Smooth muscle cell (in vitro differentiated cells): ENCODE data around the gene TIPIN. TPM values are rescaled to one million over a fixed set of nuclear protein-coding genes. Genes with fewer than 3 reads are reported as not detected.

Experiments used
- DNase-seq: peaks from one replicate; lab custom pipeline; 2025; ENCODE audit not compliant: unreplicated experiment; lab: John Stamatoyannopoulos, UW
- H2AFZ ChIP-seq: fragments of 200-600 bp; sonication (generic); 2 replicates; pipeline ENCODE4 v1.6.0; 2016; ENCODE audit warnings: antibody characterized with exemption, low read depth, mild to moderate bottlenecking
- H3F3A ChIP-seq: fragments of 200-600 bp; sonication (generic); 2 replicates; pipeline ENCODE4 v1.6.0; 2017; ENCODE audit warnings: antibody characterized with exemption, low read depth
- H3K27ac ChIP-seq: fragments of 200-600 bp; sonication (generic); 2 replicates; pipeline ENCODE4 v1.5.1; 2016; ENCODE audit warnings: low read depth, mild to moderate bottlenecking
- H3K27me3 ChIP-seq: fragments of 200-600 bp; sonication (generic); 2 replicates; pipeline ENCODE4 v1.6.1; 2016; ENCODE audit warnings: low read depth, mild to moderate bottlenecking
- H3K36me3 ChIP-seq: fragments of 200-600 bp; sonication (generic); 2 replicates; pipeline ENCODE4 v1.5.1; 2016; ENCODE audit warnings: low read depth
- H3K4me1 ChIP-seq: fragments of 200-600 bp; sonication (generic); 2 replicates; pipeline ENCODE4 v1.5.1; 2016; ENCODE audit warnings: low read depth
- H3K4me2 ChIP-seq: fragments of 200-600 bp; sonication (generic); 2 replicates; pipeline ENCODE4 v1.6.0; 2016; ENCODE audit warnings: mild to moderate bottlenecking
- H3K4me3 ChIP-seq: fragments of 200-600 bp; sonication (generic); 2 replicates; pipeline ENCODE4 v1.5.1; 2016; ENCODE audit warnings: mild to moderate bottlenecking
- H3K79me2 ChIP-seq: fragments of 200-600 bp; sonication (generic); 2 replicates; pipeline ENCODE4 v1.6.0; 2016; ENCODE audit warnings: low read depth, mild to moderate bottlenecking
- H3K9ac ChIP-seq: fragments of 200-600 bp; sonication (generic); 2 replicates; pipeline ENCODE4 v1.6.0; 2016; ENCODE audit warnings: low read depth
- H3K9me3 ChIP-seq: fragments of 200-600 bp; sonication (generic); replicated peaks from 2 replicates; pipeline ENCODE4 v1.5.1; 2016; ENCODE audit warnings: low read depth
- H4K20me1 ChIP-seq: fragments of 200-600 bp; sonication (generic); 2 replicates; pipeline ENCODE4 v1.6.0; 2016; ENCODE audit warnings: low read depth
- CTCF ChIP-seq: fragments of 200-600 bp; sonication (generic); IDR thresholded peaks from 2 replicates; pipeline ENCODE4 v1.5.1; 2017; ENCODE audit warnings: borderline replicate concordance, mild to moderate bottlenecking, antibody characterized with exemption; ENCODE audit not compliant: insufficient read depth, poor library complexity, severe bottlenecking
- WGBS: methylation state at CpG from one replicate; pipeline ENCODE4 v1.1.7; 2016; ENCODE audit warnings: low lambda C conversion rate; 5-methylcytosine and 5-hydroxymethylcytosine counted together
- polyA plus RNA-seq: library from polyadenylated mRNA; unstranded; fragments of >200 nt; fragmentation: Nextera tagmentation; extraction: Ambion mirVana; gene quantifications from 2 replicates; pipeline ENCODE4 v1.2.1, GENCODE V29; 2016
- total RNA-seq: library from RNA; depleted of rRNA; stranded (reverse); fragments of >200 nt; gene quantifications from 2 replicates; pipeline ENCODE4 v1.2.3, GENCODE V29; 2014

The TIPIN gene
- total and polyA plus RNA-seq, 2 experiments from 2014 or later, result 9.8 to 9.9 TPM

GRCh38 chr15:66291816-66292570, 64.5 kb downstream of the TIPIN start:
- no peak overlapping the region for H3K27ac ChIP-seq
- H2AFZ ChIP-seq, result no peak overlapping the region
- no peaks in the 10 kb centered on the region for H3K27me3 ChIP-seq
- no peak overlapping the region for H3K9ac ChIP-seq
- H3K9me3 ChIP-seq, result no peaks in the 10 kb centered on the region
- no peak for TF ChIP-seq CTCF
- no peaks in the 10 kb centered on the region for H4K20me1 ChIP-seq
- no peak overlapping the region for H3K4me2 ChIP-seq
- peaks cover 15% of the 10 kb centered on the region for H3K79me2 ChIP-seq
- H3F3A ChIP-seq, result peaks cover 10% of the 10 kb centered on the region
- H3K4me1 ChIP-seq, result peaks cover 25% of the 10 kb centered on the region
- DNase-seq, result no peak
- no peaks in the 10 kb centered on the region for H3K36me3 ChIP-seq
- no peak overlapping the region for H3K4me3 ChIP-seq
- 82% methylated on average over 6 of the region's 6 CpGs for WGBS

- H4K20me1 ChIP-seq, result no peaks in the 10 kb centered on the region
- H2AFZ ChIP-seq, result no peak overlapping the region
- no peaks in the 10 kb centered on the region for H3K27me3 ChIP-seq
- H3K4me1 ChIP-seq, result peaks cover 22% of the 10 kb centered on the region
- H3F3A ChIP-seq, result peaks cover 10% of the 10 kb centered on the region
- peaks cover 1% of the 10 kb centered on the region for H3K79me2 ChIP-seq
- H3K36me3 ChIP-seq, result no peaks in the 10 kb centered on the region
- no peak overlapping the region for H3K4me3 ChIP-seq
- no peak overlapping the region for H3K4me2 ChIP-seq
- no peak for DNase-seq
- H3K27ac ChIP-seq, result no peak overlapping the region
- H3K9me3 ChIP-seq, result no peaks in the 10 kb centered on the region
- H3K9ac ChIP-seq, result no peak overlapping the region
- no peak for TF ChIP-seq CTCF
Measured at GRCh38 chr15:66290518-66290917, 66.0 kb downstream of the TIPIN start.

GRCh38 chr15:66290007-66290406, 66.5 kb downstream of the TIPIN start:
- H3K9me3 ChIP-seq, result no peaks in the 10 kb centered on the region
- peaks cover 10% of the 10 kb centered on the region for H3F3A ChIP-seq
- H3K36me3 ChIP-seq, result no peaks in the 10 kb centered on the region
- no peak overlapping the region for H3K9ac ChIP-seq
- H3K27ac ChIP-seq, result no peak overlapping the region
- no peaks in the 10 kb centered on the region for H3K79me2 ChIP-seq
- no peak overlapping the region for H2AFZ ChIP-seq
- no peak overlapping the region for H3K4me2 ChIP-seq
- no peak for TF ChIP-seq CTCF
- no peak overlapping the region for H3K4me3 ChIP-seq
- DNase-seq, result no peak
- whole genome bisulfite sequencing, result 95% methylated on average over 3 of the region's 3 CpGs
- peaks cover 17% of the 10 kb centered on the region for H3K4me1 ChIP-seq
- H3K27me3 ChIP-seq, result no peaks in the 10 kb centered on the region
- H4K20me1 ChIP-seq, result no peaks in the 10 kb centered on the region

GRCh38 chr15:66288551-66289185, 67.8 kb downstream of the TIPIN start:
- H2AFZ ChIP-seq, result no peak overlapping the region
- no peak for TF ChIP-seq CTCF
- no peak overlapping the region for H3K4me2 ChIP-seq
- no peak for DNase-seq
- no peaks in the 10 kb centered on the region for H3K79me2 ChIP-seq
- H3K4me1 ChIP-seq, result peaks cover 6% of the 10 kb centered on the region
- H3K27me3 ChIP-seq, result no peaks in the 10 kb centered on the region
- no peaks in the 10 kb centered on the region for H4K20me1 ChIP-seq
- no peaks in the 10 kb centered on the region for H3F3A ChIP-seq
- no peak overlapping the region for H3K9ac ChIP-seq
- H3K36me3 ChIP-seq, result no peaks in the 10 kb centered on the region
- H3K27ac ChIP-seq, result no peak overlapping the region
- WGBS, result 87% methylated on average over 6 of the region's 6 CpGs
- no peak overlapping the region for H3K4me3 ChIP-seq
- no peaks in the 10 kb centered on the region for H3K9me3 ChIP-seq
